IPS-11a (cell line): ENCODE results near the gene TMEM170A.

Experiments
- H3K4me3 ChIP-seq: one replicate; pipeline ENCODE4 v1.5.1; 2013; ENCODE audit warnings: low read depth, low read length, control low read depth

The TMEM170A gene

GRCh38 chr16:75482434-75483205 lies 18.1 kb upstream of the TMEM170A start:
- no peak overlapping the region for H3K4me3 ChIP-seq

GRCh38 chr16:75481475-75481874 lies 17.0 kb upstream of the TMEM170A start:
- no peak overlapping the region for H3K4me3 ChIP-seq

- no peak overlapping the region for H3K4me3 ChIP-seq
Measured at GRCh38 chr16:75479421-75479990, 15.0 kb upstream of the TMEM170A start.

- H3K4me3 ChIP-seq, result no peak overlapping the region
Measured at GRCh38 chr16:75478480-75479345, 14.2 kb upstream of the TMEM170A start.

- H3K4me3 ChIP-seq, result no peak overlapping the region
Measured at GRCh38 chr16:75477680-75478473, 13.4 kb upstream of the TMEM170A start.

GRCh38 chr16:75476817-75477216 lies 12.3 kb upstream of the TMEM170A start:
- H3K4me3 ChIP-seq, result no peak overlapping the region

GRCh38 chr16:75475420-75475847 lies 10.9 kb upstream of the TMEM170A start:
- no peak overlapping the region for H3K4me3 ChIP-seq

GRCh38 chr16:75472908-75473877 lies 8.7 kb upstream of the TMEM170A start:
- H3K4me3 ChIP-seq, result no peak overlapping the region

GRCh38 chr16:75471723-75472633 lies 7.5 kb upstream of the TMEM170A start:
- no peak overlapping the region for H3K4me3 ChIP-seq

GRCh38 chr16:75466760-75467159 lies 2.3 kb upstream of the TMEM170A start:
- no peak overlapping the region for H3K4me3 ChIP-seq

- H3K4me3 ChIP-seq, result peak overlapping the region; percentile 93
Measured at GRCh38 chr16:75463389-75464121, 934 bp downstream of the TMEM170A start.

GRCh38 chr16:75462806-75463205 lies 1.7 kb downstream of the TMEM170A start:
- peak overlapping the region; percentile 93 for H3K4me3 ChIP-seq

- no peak overlapping the region for H3K4me3 ChIP-seq
Measured at GRCh38 chr16:75461575-75461974, 2.9 kb downstream of the TMEM170A start.

GRCh38 chr16:75460446-75460845 lies 4.0 kb downstream of the TMEM170A start:
- H3K4me3 ChIP-seq, result no peak overlapping the region

GRCh38 chr16:75459691-75460090 lies 4.8 kb downstream of the TMEM170A start:
- no peak overlapping the region for H3K4me3 ChIP-seq

- H3K4me3 ChIP-seq, result no peak overlapping the region
Measured at GRCh38 chr16:75458439-75458838, 6.0 kb downstream of the TMEM170A start.

- H3K4me3 ChIP-seq, result no peak overlapping the region
Measured at GRCh38 chr16:75458029-75458428, 6.5 kb downstream of the TMEM170A start.

GRCh38 chr16:75457485-75458021 lies 6.9 kb downstream of the TMEM170A start:
- no peak overlapping the region for H3K4me3 ChIP-seq
